GM12891 (cell line): ENCODE measurements around the gene LDB2.
"Not testable (repeated sequence)": the region's sequence is repeated elsewhere in the genome, so short reads cannot be mapped to it uniquely, and the experiment has no call there.

Experiments used
- DNase-seq: peaks from one replicate; pipeline ENCODE4 v3.0.0; 2011; ENCODE audit warnings: low spot score; ENCODE audit not compliant: insufficient read length
- FAIRE-seq: peaks from 2 replicates; lab custom pipeline; 2011; peaks lifted over from hg19 to GRCh38; lab: Jason Lieb, UNC
- PAX5 ChIP-seq: IDR thresholded peaks from 2 replicates; pipeline ENCODE4 v1.6.1; 2011; ENCODE audit warnings: low read length, moderate library complexity, mild to moderate bottlenecking; ENCODE audit not compliant: insufficient read depth, severe bottlenecking
- POLR2A ChIP-seq: IDR thresholded peaks from 2 replicates; pipeline ENCODE4 v1.6.1; 2011; ENCODE audit warnings: low read depth, low read length, control low read depth
- POLR2AphosphoS5 ChIP-seq: IDR thresholded peaks from 2 replicates; pipeline ENCODE4 v1.6.1; 2011; ENCODE audit warnings: low read depth, low read length, control low read depth
- POU2F2 ChIP-seq: IDR thresholded peaks from 2 replicates; pipeline ENCODE4 v1.6.1; 2011; ENCODE audit warnings: low read depth, mild to moderate bottlenecking, control low read depth, low read length, moderate library complexity
- SPI1 ChIP-seq: IDR thresholded peaks from 2 replicates; pipeline ENCODE4 v1.6.1; 2011; ENCODE audit warnings: low read depth, low read length, control low read depth
- TAF1 ChIP-seq: IDR thresholded peaks from 2 replicates; pipeline ENCODE4 v1.6.1; 2011; ENCODE audit warnings: low read depth, low read length, control low read depth

The LDB2 gene

GRCh38 chr4:16646459-16646858 lies 252.0 kb downstream of the LDB2 start:
- no peak for FAIRE-seq
- TF ChIP-seq TAF1 (no peak), POU2F2 (no peak), POLR2A (no peak), SPI1 (no peak), PAX5 (no peak), POLR2AphosphoS5 (no peak)
- no peak for DNase-seq

GRCh38 chr4:16643893-16644292 lies 254.6 kb downstream of the LDB2 start:
- TF ChIP-seq POLR2AphosphoS5 = no peak
- no peak for TF ChIP-seq PAX5
- no peak for TF ChIP-seq POU2F2
- TF ChIP-seq POLR2A = no peak
- FAIRE-seq = no peak
- DNase-seq = no peak

DNA sequence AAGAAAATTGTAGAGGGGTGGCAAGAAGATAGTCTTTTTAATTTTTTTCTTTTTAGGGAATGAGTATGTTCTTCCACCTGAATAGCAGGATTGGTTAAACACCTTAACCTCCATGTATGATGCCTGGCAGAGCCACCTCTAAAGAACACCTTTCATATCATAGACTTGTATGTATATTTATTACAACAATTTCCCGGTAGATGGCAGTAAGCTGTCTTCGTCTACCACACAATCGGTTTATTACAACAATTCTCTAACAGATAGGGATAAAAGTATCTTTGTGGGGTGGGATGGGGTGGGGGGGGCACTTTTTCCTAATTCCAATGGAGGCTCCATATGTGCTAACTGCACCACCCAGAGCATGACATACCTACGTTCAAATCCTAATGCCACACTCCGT lies 255.5 kb downstream of the LDB2 start:
- TF ChIP-seq POU2F2 (no peak), POLR2A (no peak), TAF1 (no peak), PAX5 (no peak), POLR2AphosphoS5 (no peak), SPI1 (no peak)
- FAIRE-seq = no peak
- no peak for DNase-seq

GRCh38 chr4:16641971-16642370 lies 256.5 kb downstream of the LDB2 start:
- DNase-seq (no peak), FAIRE-seq (no peak)
- no peak for TF ChIP-seq POLR2A
- TF ChIP-seq SPI1 = no peak

- DNase-seq (no peak), FAIRE-seq (no peak)
- no peak for TF ChIP-seq SPI1
- TF ChIP-seq PAX5 = no peak
- TF ChIP-seq POU2F2 = no peak
- no peak for TF ChIP-seq TAF1
- TF ChIP-seq POLR2A = no peak
- TF ChIP-seq POLR2AphosphoS5 = no peak
Measured at GRCh38 chr4:16636912-16637630, 261.4 kb downstream of the LDB2 start.

GRCh38 chr4:16636304-16636703 lies 262.1 kb downstream of the LDB2 start:
- FAIRE-seq (no peak), DNase-seq (no peak)
- TF ChIP-seq POU2F2 (no peak), POLR2AphosphoS5 (no peak), SPI1 (no peak), POLR2A (no peak), TAF1 (no peak), PAX5 (no peak)

DNA sequence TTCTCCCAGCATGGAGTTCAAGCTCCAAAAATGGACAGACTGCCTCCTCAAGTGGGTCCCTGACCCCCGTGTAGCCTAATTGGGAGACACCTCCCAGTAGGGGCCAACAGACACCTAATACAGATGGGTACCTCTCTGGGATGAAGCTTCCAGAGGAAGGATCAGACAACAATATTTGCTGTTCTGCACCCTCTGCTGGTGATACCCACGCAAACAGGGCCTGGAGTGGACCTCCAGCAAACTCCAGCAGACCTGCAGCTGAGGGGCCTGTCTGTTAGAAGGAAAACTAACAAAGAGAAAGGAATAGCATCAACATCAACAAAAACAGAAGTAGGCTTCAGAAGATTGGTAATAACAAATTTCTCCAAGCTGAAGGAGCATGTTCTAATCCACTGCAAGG lies 269.2 kb downstream of the LDB2 start:
- DNase-seq, FAIRE-seq: not testable (repeated sequence)

DNA sequence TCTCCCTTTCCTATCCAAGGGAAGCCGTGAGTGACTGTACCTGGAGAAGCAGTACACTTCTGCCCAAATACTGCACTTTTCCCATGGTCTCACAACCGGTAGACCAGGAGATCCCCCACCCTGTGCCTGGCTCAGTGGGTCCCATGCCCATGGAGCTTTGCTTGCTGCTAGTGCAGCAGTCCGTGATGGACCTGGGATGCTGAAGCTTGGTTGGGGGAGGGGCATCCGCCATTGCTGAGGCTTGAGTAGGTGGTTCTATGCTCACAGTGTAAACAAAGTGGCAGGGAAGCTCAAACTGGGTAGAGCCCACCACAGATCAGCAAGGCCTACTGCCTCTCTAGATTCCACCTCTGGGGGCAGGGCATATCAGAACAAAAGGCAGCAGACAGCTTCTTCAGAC lies 269.6 kb downstream of the LDB2 start:
- not testable (repeated sequence) for DNase-seq

DNA sequence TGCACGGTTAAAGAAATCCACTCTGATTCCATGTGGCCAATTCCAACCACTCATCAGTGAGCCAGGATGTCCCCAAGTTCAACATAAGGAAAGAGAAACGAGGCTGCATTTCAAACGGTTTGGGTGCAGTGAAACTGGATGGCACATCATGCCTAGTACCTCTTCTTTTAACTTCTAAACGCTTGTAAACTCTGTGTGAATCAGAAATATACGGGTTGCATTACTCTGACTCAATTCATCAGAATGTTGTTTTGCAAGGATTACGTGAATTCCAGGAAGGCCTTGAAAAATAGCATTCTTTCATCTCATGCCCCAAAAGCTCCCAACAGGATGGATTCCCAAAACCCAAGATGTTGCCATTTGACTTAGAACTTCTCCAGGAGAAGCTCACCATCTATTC lies 270.4 kb downstream of the LDB2 start:
- FAIRE-seq (no peak), DNase-seq (no peak)
- TF ChIP-seq POU2F2 (no peak), POLR2A (no peak), POLR2AphosphoS5 (no peak), PAX5 (no peak), SPI1 (no peak), TAF1 (no peak)

More for the DNA sequence above, 269.6 kb downstream of the LDB2 start:
- not testable (repeated sequence) for FAIRE-seq

DNA sequence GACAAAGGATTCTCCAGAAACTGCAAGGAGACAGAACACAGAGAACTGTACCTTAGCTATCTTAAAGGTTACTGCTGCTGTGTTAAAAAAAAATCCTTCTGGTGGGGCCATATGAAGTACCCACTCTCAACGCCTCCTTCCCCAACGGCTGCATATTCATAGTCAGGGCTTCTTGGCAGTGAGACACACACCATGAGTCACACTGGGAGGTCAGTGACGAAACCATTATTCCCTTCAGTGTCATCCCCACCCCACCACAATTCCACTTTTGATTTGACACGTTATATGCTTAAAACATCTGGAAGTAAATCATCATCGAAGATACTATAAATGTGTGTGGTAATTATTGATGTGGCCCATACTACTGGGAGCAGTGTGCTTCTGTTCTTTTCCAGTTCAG lies 271.5 kb downstream of the LDB2 start:
- DNase-seq (no peak), FAIRE-seq (no peak)
- TF ChIP-seq PAX5 (no peak), POU2F2 (no peak), POLR2A (no peak), SPI1 (no peak), POLR2AphosphoS5 (no peak), TAF1 (no peak)
